Tibial nerve (tissue), 4 donors: ENCODE results near the gene KLC4. TPM values are rescaled to one million over a fixed set of nuclear protein-coding genes. Genes with fewer than 3 reads are reported as not detected.

Source experiments
- DNase-seq, 2 donors: peaks; one replicate each; pipeline ENCODE4 v3.0.0-alpha.2; 2019; ENCODE audit warnings: low spot score in 2 of 2
- H3K27ac ChIP-seq, 4 donors: fragments of 200-600 bp; sonication (generic) in 3 of 4; one replicate each; pipeline ENCODE4 v1.5.1; 2017 to 2019; ENCODE audit warnings: mild to moderate bottlenecking in 1 of 4
- H3K27me3 ChIP-seq, 2 donors: fragments of 200-600 bp; sonication (generic) in 1 of 2; one replicate each; pipeline versions ENCODE4 v1.5.1 to v1.6.0; 2017 to 2019
- H3K36me3 ChIP-seq, 3 donors: fragments of 200-600 bp; sonication (generic); one replicate each; pipeline ENCODE4 v1.5.1; 2018 to 2019
- H3K4me1 ChIP-seq, 4 donors: fragments of 200-600 bp; sonication (generic) in 3 of 4; one replicate each; pipeline ENCODE4 v1.5.1; 2017 to 2019
- H3K4me3 ChIP-seq, 4 donors: fragments of 200-600 bp; sonication (generic) in 3 of 4; one replicate each; pipeline ENCODE4 v1.5.1; 2017 to 2019; ENCODE audit warnings: mild to moderate bottlenecking in 1 of 4, moderate library complexity in 1 of 4
- H3K9me3 ChIP-seq, 4 donors: fragments of 200-600 bp; sonication (generic) in 3 of 4; one replicate each; pipeline ENCODE4 v1.5.1; 2017 to 2019
- EP300 ChIP-seq, 2 donors: sonication (generic); formaldehyde crosslinking; IDR thresholded peaks; one replicate each; pipeline ENCODE4 v1.6.1; 2017; ENCODE audit warnings: antibody characterized with exemption in 2 of 2, mild to moderate bottlenecking in 1 of 2
- POLR2A ChIP-seq, 2 donors: fragments of 450-650 bp; IDR thresholded peaks; one replicate each; pipeline ENCODE4 v1.6.1; 2017; ENCODE audit warnings: antibody characterized with exemption in 2 of 2, mild to moderate bottlenecking in 2 of 2, moderate library complexity in 2 of 2
- WGBS, 2 donors: methylation state at CpG; one replicate each; pipeline ENCODE4 v1.1.5; 2018; 5-methylcytosine and 5-hydroxymethylcytosine counted together
- total RNA-seq, 4 donors: library from RNA; depleted of rRNA; stranded (reverse); fragments of >200 nt; gene quantifications; one replicate each; pipeline ENCODE4 v1.1.0, GENCODE V29; 2016
- TF ChIP-seq, protein P1 (sequence below), 5 experiments: fragments of 200-600 bp in 3 of 5; fragments of 450-650 bp in 2 of 5; sonication (generic) in 3 of 5; IDR thresholded peaks; one replicate each; pipeline ENCODE4 v1.5.1; 2016 to 2019; ENCODE audit warnings: antibody characterized with exemption in 5 of 5, mild to moderate bottlenecking in 3 of 5, moderate library complexity in 2 of 5

The KLC4 gene
- total RNA-seq, 4 donors from 2014 or later: 21.6 to 32.9 (median 23.8) TPM

DNA sequence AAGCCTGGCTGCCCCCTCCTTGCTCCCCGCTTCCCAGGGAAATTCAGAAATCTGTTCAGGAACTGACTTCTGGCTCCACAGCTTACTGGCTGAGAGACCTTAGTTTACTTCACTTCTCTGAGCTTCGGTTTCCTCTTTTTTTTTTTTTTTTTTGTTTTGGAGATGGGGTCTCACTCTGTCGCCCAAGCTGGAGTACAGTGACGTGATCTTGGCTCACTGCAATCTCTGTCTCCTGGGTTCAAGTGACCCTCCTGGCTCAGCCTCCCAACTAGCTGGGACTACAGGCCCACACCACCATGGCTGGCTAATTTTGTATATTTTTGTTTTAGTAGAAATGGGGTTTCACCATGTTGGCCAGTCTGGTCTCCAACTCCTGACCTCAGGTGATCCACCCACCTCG lies 31.6 kb downstream of the KLC4 start:
- H3K27ac ChIP-seq: no peak overlapping the region
- 74 to 76% methylated on average over 5 of the region's 5 CpGs for WGBS, 2 donors

DNA sequence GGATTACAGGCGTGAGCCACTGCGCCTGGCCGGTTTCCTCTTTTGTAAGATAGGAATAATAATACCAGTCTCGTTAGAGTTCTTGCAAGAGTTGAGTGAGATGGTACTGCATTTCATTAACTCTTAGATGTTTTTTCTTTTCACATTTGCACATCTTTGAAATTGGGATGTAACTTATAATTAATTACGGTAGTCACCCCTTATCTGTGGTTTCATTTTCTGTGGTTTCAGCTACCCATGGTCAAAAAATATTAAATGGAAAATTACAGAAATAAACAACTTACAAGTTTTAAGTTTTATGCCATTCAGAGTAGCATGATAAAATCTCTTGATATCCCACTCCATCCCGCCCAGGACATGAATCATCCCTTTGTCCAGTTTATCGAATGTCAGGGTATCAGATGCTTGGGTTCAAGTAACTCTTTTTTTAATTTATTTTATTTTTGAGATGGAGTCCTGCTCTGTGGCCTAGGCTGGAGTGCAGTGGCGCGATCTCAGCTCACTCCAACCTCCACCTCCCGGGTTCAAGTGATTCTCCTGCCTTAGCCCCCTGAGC lies 32.1 kb downstream of the KLC4 start:
- TF ChIP-seq POLR2A (IDR thresholded peaks at IDR 0.05) (no peak), EP300 (IDR thresholded peaks at IDR 0.05) (no peak)
- TF ChIP-seq, protein P1, sequence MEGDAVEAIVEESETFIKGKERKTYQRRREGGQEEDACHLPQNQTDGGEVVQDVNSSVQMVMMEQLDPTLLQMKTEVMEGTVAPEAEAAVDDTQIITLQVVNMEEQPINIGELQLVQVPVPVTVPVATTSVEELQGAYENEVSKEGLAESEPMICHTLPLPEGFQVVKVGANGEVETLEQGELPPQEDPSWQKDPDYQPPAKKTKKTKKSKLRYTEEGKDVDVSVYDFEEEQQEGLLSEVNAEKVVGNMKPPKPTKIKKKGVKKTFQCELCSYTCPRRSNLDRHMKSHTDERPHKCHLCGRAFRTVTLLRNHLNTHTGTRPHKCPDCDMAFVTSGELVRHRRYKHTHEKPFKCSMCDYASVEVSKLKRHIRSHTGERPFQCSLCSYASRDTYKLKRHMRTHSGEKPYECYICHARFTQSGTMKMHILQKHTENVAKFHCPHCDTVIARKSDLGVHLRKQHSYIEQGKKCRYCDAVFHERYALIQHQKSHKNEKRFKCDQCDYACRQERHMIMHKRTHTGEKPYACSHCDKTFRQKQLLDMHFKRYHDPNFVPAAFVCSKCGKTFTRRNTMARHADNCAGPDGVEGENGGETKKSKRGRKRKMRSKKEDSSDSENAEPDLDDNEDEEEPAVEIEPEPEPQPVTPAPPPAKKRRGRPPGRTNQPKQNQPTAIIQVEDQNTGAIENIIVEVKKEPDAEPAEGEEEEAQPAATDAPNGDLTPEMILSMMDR (IDR thresholded peaks at IDR 0.05): no peak
- H3K27ac ChIP-seq: no peak overlapping the region
- 87 to 91% methylated on average over 10 of the region's 10 CpGs for WGBS, 2 donors

More for the DNA sequence above, 31.6 kb downstream of the KLC4 start:
- Histone ChIP-seq H3K4me3 (no peak overlapping the region), H3K9me3 (no peaks in the 10 kb centered on the region), H3K4me1 (no peaks in the 10 kb centered on the region), H3K27me3 (no peaks in the 10 kb centered on the region), H3K36me3 (no peaks in the 10 kb centered on the region)
- DNase-seq: no peak
- no peak for TF ChIP-seq POLR2A (IDR thresholded peaks at IDR 0.05)

DNA sequence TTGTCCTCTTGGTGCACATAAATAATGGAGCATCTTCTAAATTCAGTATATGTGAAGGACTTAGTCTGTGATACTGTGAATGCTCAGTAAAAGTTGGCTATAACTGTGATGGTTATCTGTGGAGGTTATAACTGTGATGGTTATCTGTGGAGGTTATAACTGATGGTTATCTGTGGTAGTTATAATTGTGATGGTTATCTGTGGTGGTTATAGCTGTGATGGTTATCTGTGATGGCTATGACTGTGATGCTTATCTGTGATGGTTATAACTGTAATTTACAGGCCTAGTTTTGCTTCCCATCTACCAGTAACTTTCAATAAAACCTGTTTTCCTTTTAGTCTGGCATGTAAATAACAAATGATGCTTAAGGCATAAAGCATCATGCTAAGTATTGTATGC lies 33.2 kb downstream of the KLC4 start:
- DNase-seq: no peak
- Histone ChIP-seq H3K36me3 (no peaks in the 10 kb centered on the region), H3K27me3 (no peaks in the 10 kb centered on the region), H3K9me3 (no peaks in the 10 kb centered on the region), H3K27ac (no peak overlapping the region), H3K4me1 (peaks cover 0 to 10% (median 0%) of the 10 kb centered on the region in 4 donors), H3K4me3 (no peak overlapping the region)
- TF ChIP-seq EP300 (IDR thresholded peaks at IDR 0.05) (no peak), POLR2A (IDR thresholded peaks at IDR 0.05) (no peak)

More for the DNA sequence above, 32.1 kb downstream of the KLC4 start:
- Histone ChIP-seq H3K9me3 (no peaks in the 10 kb centered on the region), H3K27me3 (no peaks in the 10 kb centered on the region), H3K4me1 (peaks cover 0 to 3% (median 0%) of the 10 kb centered on the region in 4 donors), H3K4me3 (no peak overlapping the region), H3K36me3 (no peaks in the 10 kb centered on the region)
- DNase-seq: no peak

DNA sequence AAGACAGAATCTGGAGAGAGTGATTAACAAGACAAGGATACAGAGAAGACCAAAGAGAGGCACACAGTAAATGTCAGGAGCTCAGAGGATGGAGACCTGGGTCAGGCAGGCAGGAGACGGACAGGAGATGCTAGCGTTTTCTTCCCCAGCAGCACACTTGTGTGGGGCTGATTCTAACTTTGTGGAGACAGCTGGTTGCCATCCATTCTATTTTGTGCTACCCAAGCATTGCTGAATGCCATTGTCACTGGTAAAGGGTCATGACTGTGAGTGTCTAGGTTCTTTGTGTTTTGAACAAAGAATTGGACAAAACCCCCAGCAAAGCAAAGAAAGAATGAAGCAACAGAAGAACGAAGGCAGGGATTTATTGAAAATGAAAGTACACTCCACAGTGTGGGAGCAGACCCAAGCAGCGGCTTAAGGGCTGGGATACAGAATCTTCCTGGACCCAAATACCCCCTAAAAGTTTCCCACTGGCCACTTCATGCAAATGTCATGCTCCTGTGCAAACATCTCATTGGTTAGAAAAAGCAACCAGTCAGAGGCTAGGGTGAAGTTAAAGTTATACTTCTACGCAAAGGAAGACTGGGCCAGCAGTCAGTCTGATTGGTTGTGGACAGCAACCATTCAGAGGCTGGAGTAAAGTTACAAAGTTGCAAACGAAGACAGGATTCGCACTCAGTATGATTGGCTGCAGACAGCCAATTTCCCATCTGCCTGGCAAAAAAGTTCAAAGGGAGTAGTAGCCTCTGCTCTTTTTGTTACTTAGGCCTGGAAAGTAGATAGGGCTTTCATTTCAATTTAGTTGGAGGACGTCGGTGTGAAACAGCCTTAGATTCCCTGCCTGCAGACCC lies 34.2 kb downstream of the KLC4 start:
- no peak for DNase-seq
- Histone ChIP-seq H3K27me3 (no peaks in the 10 kb centered on the region), H3K4me1 (peaks cover 0 to 10% (median 0%) of the 10 kb centered on the region in 4 donors), H3K36me3 (no peaks in the 10 kb centered on the region), H3K9me3 (no peaks in the 10 kb centered on the region), H3K4me3 (peak overlapping the region in 2 of 4 donors; percentile 11 to 27), H3K27ac (peak overlapping the region in 3 of 4 donors; percentile 3 to 18 (median 8))
- TF ChIP-seq EP300 (IDR thresholded peaks at IDR 0.05) (no peak), POLR2A (IDR thresholded peaks at IDR 0.05) (no peak)
- TF ChIP-seq, protein P1 (IDR thresholded peaks at IDR 0.05): no peak
- 58 to 69% methylated on average over 9 of the region's 9 CpGs for WGBS, 2 donors

DNA sequence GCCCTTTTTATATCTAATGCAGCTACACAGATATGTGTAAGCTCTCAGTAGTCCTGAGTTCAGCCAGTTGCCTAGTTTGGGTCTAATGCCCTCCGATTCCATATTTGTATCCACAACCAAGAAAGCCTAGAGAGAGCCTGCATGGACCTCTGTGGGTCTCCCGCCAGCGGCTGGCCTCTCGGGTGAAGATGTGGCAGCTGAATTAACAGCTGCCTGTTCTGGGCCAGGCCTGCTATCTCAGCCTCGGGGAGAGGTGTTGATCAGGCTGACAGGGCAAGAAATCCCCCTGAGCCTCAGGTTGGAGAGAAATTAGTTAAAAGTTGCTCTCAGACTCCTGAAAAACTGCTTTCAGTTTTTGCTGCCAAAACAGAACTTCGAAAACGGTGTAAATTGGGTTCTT lies 36.5 kb downstream of the KLC4 start:
- TF ChIP-seq EP300 (IDR thresholded peaks at IDR 0.05): no peak
- TF ChIP-seq POLR2A (IDR thresholded peaks at IDR 0.05): no peak
- TF ChIP-seq, protein P1 (IDR thresholded peaks at IDR 0.05): no peak
- WGBS, 2 donors: 62 to 72% methylated on average over 7 of the region's 7 CpGs
- no peak for DNase-seq
- Histone ChIP-seq H3K27ac (no peak overlapping the region), H3K9me3 (no peaks in the 10 kb centered on the region), H3K4me3 (no peak overlapping the region), H3K27me3 (no peaks in the 10 kb centered on the region), H3K4me1 (peaks cover 0 to 10% (median 0%) of the 10 kb centered on the region in 4 donors), H3K36me3 (no peaks in the 10 kb centered on the region)

DNA sequence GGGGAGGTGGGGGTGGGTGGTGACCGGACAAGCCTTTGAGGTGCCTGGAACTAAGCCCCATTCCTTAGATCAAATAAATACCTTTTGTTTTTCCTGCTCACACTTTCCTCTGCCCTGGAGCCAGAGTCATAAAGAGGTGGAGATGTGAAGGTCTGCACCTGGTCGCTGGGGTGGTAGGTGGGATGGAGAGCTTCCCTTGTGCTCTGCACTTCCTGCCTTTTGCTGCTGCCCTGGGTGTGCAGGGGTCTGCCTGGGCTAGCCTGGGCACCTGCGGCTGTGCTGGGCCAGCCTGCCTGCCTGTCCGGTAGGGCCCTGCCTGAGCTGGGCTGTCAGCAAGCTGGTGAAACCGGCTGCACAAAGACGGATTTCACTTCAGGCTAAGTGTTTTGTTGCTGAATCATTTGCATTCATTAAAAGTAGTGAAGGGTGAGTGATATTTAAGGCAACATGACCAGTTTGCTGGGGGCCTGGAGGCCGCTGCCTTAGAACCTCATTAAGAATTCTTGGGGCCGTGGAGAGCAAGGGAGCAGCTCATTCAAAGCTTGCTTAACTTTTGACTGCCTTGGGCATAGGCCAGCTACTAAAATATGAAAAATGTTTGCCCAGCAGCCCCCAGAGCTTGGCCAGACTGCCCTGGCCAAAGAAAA lies 37.1 kb downstream of the KLC4 start:
- Histone ChIP-seq H3K9me3 (no peaks in the 10 kb centered on the region), H3K36me3 (no peaks in the 10 kb centered on the region), H3K27ac (no peak overlapping the region), H3K4me3 (no peak overlapping the region), H3K27me3 (no peaks in the 10 kb centered on the region), H3K4me1 (peaks cover 0 to 10% (median 0%) of the 10 kb centered on the region in 4 donors)
- no peak for TF ChIP-seq POLR2A (IDR thresholded peaks at IDR 0.05)
- no peak for TF ChIP-seq EP300 (IDR thresholded peaks at IDR 0.05)
- TF ChIP-seq, protein P1 (IDR thresholded peaks at IDR 0.05): no peak
- WGBS, 2 donors: 21 to 40% methylated on average over 8 of the region's 8 CpGs
- DNase-seq: no peak
